Liver (tissue), 9 donors: ENCODE measurements around the gene BARX2. TPM values are rescaled to one million over a fixed set of nuclear protein-coding genes. Genes with fewer than 3 reads are reported as not detected.

Experiments
- DNase-seq: peaks from one replicate; pipeline ENCODE4 v3.0.0-alpha.2; 2017; ENCODE audit warnings: low spot score
- H3K27ac ChIP-seq, 2 donors: one replicate each; pipeline ENCODE4 v1.7.0; 2013; ENCODE audit warnings: inconsistent platforms in 2 of 2, low read length in 2 of 2, control low read depth in 1 of 2, low read depth in 1 of 2, mild to moderate bottlenecking in 1 of 2
- H3K27me3 ChIP-seq, 4 donors: one replicate each; pipeline versions ENCODE4 v1.6.1 to v1.7.0; 2013; ENCODE audit warnings: low read length in 3 of 4, inconsistent platforms in 1 of 4, mild to moderate bottlenecking in 1 of 4, moderate library complexity in 1 of 4; ENCODE audit not compliant: control insufficient read depth in 4 of 4, insufficient read depth in 4 of 4
- H3K36me3 ChIP-seq, 4 donors: one replicate each; pipeline versions ENCODE4 v1.6.1 to v1.7.0; 2013; ENCODE audit warnings: low read length in 3 of 4, mild to moderate bottlenecking in 3 of 4, low read depth in 1 of 4, moderate library complexity in 1 of 4; ENCODE audit not compliant: control insufficient read depth in 4 of 4, insufficient read depth in 3 of 4
- H3K4me1 ChIP-seq, 4 donors: one replicate each; pipeline versions ENCODE4 v1.6.1 to v1.7.0; 2013; ENCODE audit warnings: low read length in 3 of 4, mild to moderate bottlenecking in 3 of 4, moderate library complexity in 1 of 4; ENCODE audit not compliant: control insufficient read depth in 4 of 4, insufficient read depth in 4 of 4
- H3K4me3 ChIP-seq, 3 donors: one replicate each; pipeline versions ENCODE4 v1.6.1 to v1.7.0; 2013; ENCODE audit warnings: low read length in 3 of 3, control low read depth in 1 of 3, low read depth in 1 of 3, mild to moderate bottlenecking in 1 of 3
- H3K9ac ChIP-seq, 2 donors: one replicate each; pipeline ENCODE4 v1.7.0; 2013; ENCODE audit warnings: low read length in 2 of 2, mild to moderate bottlenecking in 2 of 2, moderate library complexity in 2 of 2, control low read depth in 1 of 2, low read depth in 1 of 2
- H3K9me3 ChIP-seq, 4 donors: one replicate each; pipeline versions ENCODE4 v1.6.1 to v1.7.0; 2013; ENCODE audit warnings: low read length in 3 of 4; ENCODE audit not compliant: control insufficient read depth in 4 of 4
- GABPA ChIP-seq, 2 donors: IDR thresholded peaks in 1 of 2; conservative IDR thresholded peaks in 1 of 2; 2 replicates each; pipeline ENCODE4 v1.6.1; 2016; ENCODE audit warnings: antibody characterized with exemption in 2 of 2, mild to moderate bottlenecking in 1 of 2, moderate library complexity in 1 of 2
- HNF4G ChIP-seq: IDR thresholded peaks from 2 replicates; pipeline ENCODE4 v1.6.1; 2016; ENCODE audit warnings: antibody characterized with exemption
- JUND ChIP-seq, 2 donors: IDR thresholded peaks; 2 replicates each; pipeline ENCODE4 v1.6.1; 2016; ENCODE audit warnings: antibody characterized with exemption in 2 of 2
- NR2F2 ChIP-seq: IDR thresholded peaks from 2 replicates; pipeline ENCODE4 v1.6.1; 2016; ENCODE audit warnings: antibody characterized with exemption
- REST ChIP-seq: IDR thresholded peaks from 2 replicates; pipeline ENCODE4 v1.6.1; 2016; ENCODE audit warnings: antibody characterized with exemption, mild to moderate bottlenecking
- SP1 ChIP-seq: IDR thresholded peaks from 2 replicates; pipeline ENCODE4 v1.6.1; 2018; ENCODE audit warnings: antibody characterized with exemption, mild to moderate bottlenecking
- ZBTB33 ChIP-seq: IDR thresholded peaks from 2 replicates; pipeline ENCODE4 v1.6.1; 2016; ENCODE audit warnings: antibody characterized with exemption
- WGBS: extraction: QIAGEN DNeasy Blood & Tissue Kit; methylation state at CpG from one replicate; pipeline ENCODE4 v1.1.7; 2013; 5-methylcytosine and 5-hydroxymethylcytosine counted together
- polyA plus RNA-seq, 2 donors: library from polyadenylated mRNA; stranded (reverse) in 1 of 2; unstranded in 1 of 2; fragments of 200-250 nt in 1 of 2; fragments of >200 nt in 1 of 2; fragmentation: Nextera tagmentation in 1 of 2; extraction: Ambion mirVana in 1 of 2; gene quantifications; one replicate each; pipeline versions ENCODE4 v1.2.1 to v1.2.3, GENCODE V29; 2013 to 2015
- total RNA-seq, 2 donors: library from RNA; depleted of rRNA; stranded (reverse); fragments of >200 nt; gene quantifications; one replicate each; pipeline ENCODE4 v1.2.3, GENCODE V29; 2014
- donor health status: healthy.
- donor health status: healthy.
- donor health status: healthy.
- donor health status: healthy.
- donor health status: healthy.

Gene BARX2
- total and polyA plus RNA-seq, 4 donors, result not detected

- no peak overlapping the region for H3K4me3 ChIP-seq
- H3K9ac ChIP-seq, result no peak overlapping the region
- H3K27me3 ChIP-seq, result no peaks in the 10 kb centered on the region
- DNase-seq, result no peak
- no peak for TF ChIP-seq HNF4G
- TF ChIP-seq REST, result no peak
- no peak for TF ChIP-seq JUND (IDR thresholded peaks at IDR 0.05)
- TF ChIP-seq SP1, result no peak
- TF ChIP-seq ZBTB33, result no peak
- TF ChIP-seq NR2F2, result no peak
- no peak for TF ChIP-seq GABPA (IDR thresholded peaks at IDR 0.05 in 1 of 2, conservative IDR thresholded peaks at IDR 0.05 in 1 of 2)
- H3K4me1 ChIP-seq, result no peaks in the 10 kb centered on the region
- peaks cover 0 to 5% (median 1%) of the 10 kb centered on the region in 4 donors for H3K9me3 ChIP-seq
- 62% methylated on average over 7 of the region's 7 CpGs for WGBS
- no peak overlapping the region for H3K27ac ChIP-seq
- no peaks in the 10 kb centered on the region for H3K36me3 ChIP-seq
Measured at GRCh38 chr11:129447654-129448239, 72.1 kb downstream of the BARX2 start.

GRCh38 chr11:129451524-129451923, 75.9 kb downstream of the BARX2 start:
- 53% methylated on average over 5 of the region's 5 CpGs for WGBS
- no peak for TF ChIP-seq REST
- no peak for DNase-seq
- no peak overlapping the region for H3K9ac ChIP-seq
- no peaks in the 10 kb centered on the region for H3K36me3 ChIP-seq
- H3K4me3 ChIP-seq, result no peak overlapping the region
- no peaks in the 10 kb centered on the region for H3K4me1 ChIP-seq
- H3K27me3 ChIP-seq, result no peaks in the 10 kb centered on the region
- peaks cover 0 to 5% (median 1%) of the 10 kb centered on the region in 4 donors for H3K9me3 ChIP-seq
- H3K27ac ChIP-seq, result no peak overlapping the region
